Gastroesophageal sphincter (tissue), 3 donors: ENCODE results near the gene ACKR3.

Source experiments
- POLR2A ChIP-seq, 2 donors: fragments of 450-650 bp; IDR thresholded peaks; one replicate each; pipeline ENCODE4 v1.6.1; 2017; ENCODE audit warnings: antibody characterized with exemption in 2 of 2, mild to moderate bottlenecking in 2 of 2, moderate library complexity in 1 of 2
- POLR2AphosphoS5 ChIP-seq: sonication (generic); formaldehyde crosslinking; IDR thresholded peaks from one replicate; pipeline ENCODE4 v1.6.1; 2017; ENCODE audit warnings: antibody characterized with exemption
- TF ChIP-seq, protein P1 (sequence below), 4 experiments: fragments of 200-600 bp in 2 of 4; fragments of 450-650 bp in 2 of 4; sonication (generic) in 1 of 4; IDR thresholded peaks; one replicate each; pipeline ENCODE4 v1.5.1; 2017 to 2019; ENCODE audit warnings: antibody characterized with exemption in 4 of 4, mild to moderate bottlenecking in 2 of 4, moderate library complexity in 2 of 4

GRCh38 chr2:236618370-236618769, 48.7 kb downstream of the ACKR3 start:
- TF ChIP-seq POLR2AphosphoS5 (no peak), POLR2A (IDR thresholded peaks at IDR 0.05) (no peak)
- TF ChIP-seq, protein P1, sequence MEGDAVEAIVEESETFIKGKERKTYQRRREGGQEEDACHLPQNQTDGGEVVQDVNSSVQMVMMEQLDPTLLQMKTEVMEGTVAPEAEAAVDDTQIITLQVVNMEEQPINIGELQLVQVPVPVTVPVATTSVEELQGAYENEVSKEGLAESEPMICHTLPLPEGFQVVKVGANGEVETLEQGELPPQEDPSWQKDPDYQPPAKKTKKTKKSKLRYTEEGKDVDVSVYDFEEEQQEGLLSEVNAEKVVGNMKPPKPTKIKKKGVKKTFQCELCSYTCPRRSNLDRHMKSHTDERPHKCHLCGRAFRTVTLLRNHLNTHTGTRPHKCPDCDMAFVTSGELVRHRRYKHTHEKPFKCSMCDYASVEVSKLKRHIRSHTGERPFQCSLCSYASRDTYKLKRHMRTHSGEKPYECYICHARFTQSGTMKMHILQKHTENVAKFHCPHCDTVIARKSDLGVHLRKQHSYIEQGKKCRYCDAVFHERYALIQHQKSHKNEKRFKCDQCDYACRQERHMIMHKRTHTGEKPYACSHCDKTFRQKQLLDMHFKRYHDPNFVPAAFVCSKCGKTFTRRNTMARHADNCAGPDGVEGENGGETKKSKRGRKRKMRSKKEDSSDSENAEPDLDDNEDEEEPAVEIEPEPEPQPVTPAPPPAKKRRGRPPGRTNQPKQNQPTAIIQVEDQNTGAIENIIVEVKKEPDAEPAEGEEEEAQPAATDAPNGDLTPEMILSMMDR (IDR thresholded peaks at IDR 0.05): no peak
